ENCODE measurements around the gene MLYCD. TPM values are rescaled to one million over a fixed set of nuclear protein-coding genes. Genes with fewer than 3 reads are reported as not detected.

MLYCD gene
- total and polyA plus RNA-seq, 8 donors, result 3.4 to 6.6 (median 4.1) TPM

DNA sequence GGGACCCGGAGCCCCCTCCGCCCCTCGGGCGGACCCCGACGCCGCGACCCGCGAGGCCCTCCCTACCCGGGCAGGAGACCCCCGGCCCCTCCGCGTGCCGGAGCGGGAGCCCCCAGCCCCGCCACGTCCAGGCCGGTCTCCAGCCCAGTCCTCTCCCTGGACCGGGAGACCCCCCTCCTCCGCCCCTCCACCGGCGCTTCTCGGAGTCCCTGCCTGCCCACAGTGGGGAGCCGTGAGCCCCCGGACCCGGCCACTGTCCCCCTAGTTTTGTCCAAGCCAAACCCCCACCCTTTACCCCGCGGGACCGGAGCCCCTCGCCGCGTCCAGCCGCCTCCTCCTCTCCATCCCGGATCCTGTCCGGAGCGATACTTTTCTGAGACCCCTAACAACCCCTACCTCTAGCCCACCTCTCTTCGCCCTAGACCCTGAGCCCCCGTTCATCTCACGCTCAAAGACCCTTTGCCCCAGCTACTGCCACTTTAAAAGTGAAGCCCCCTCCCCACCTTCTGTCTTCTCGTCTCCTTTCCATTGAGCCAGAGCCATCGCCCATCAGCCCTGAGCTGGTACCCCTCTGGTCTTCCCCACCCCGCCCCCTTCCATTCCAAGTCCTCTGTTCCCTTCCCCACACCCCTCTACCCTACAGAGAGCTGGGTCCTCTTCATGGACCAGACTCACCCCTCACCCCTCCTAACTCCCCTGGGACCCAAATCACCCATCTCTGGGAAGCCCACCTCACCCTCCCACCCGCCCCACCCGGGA lies 70.2 kb downstream of the MLYCD start:
- peaks cover 0 to 6% of the 10 kb centered on the region in 2 donors for H3K4me1 ChIP-seq

DNA sequence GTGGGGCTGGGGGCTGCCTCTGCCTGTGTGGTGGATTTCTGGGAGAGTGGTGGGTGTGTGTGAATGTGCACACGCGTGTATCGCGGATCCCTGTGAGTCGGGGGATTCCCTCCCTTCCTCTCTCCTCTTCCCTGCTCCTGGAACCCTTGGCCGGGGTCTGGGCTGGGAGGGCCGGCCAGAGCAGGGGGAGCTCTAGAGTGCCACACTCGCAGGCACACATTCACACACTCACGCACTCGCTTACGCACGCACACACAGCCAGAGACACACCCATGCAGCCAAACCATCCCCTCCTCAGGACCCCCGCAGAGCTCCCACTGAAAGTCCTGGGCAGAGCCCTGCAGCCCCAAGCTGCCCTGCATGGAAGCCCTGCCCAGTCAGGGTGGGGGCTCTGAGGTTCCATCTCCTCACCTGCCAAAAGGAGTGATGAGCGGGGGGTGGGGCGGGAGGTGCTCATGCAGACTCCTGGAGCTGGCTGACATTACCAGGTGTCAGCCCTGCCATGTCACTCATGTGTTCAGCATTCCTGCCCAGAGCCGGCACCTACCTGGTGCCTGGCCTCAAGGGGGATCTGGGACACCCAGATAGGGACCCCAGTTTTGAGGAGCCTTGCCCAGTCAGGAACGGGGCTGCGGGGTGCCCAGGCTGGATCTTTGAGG lies 71.0 kb downstream of the MLYCD start:
- no peak overlapping the region for H3K27ac ChIP-seq
- TF ChIP-seq, protein P1, sequence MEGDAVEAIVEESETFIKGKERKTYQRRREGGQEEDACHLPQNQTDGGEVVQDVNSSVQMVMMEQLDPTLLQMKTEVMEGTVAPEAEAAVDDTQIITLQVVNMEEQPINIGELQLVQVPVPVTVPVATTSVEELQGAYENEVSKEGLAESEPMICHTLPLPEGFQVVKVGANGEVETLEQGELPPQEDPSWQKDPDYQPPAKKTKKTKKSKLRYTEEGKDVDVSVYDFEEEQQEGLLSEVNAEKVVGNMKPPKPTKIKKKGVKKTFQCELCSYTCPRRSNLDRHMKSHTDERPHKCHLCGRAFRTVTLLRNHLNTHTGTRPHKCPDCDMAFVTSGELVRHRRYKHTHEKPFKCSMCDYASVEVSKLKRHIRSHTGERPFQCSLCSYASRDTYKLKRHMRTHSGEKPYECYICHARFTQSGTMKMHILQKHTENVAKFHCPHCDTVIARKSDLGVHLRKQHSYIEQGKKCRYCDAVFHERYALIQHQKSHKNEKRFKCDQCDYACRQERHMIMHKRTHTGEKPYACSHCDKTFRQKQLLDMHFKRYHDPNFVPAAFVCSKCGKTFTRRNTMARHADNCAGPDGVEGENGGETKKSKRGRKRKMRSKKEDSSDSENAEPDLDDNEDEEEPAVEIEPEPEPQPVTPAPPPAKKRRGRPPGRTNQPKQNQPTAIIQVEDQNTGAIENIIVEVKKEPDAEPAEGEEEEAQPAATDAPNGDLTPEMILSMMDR (IDR thresholded peaks at IDR 0.05), result no peak
- ATAC-seq (no peak), DNase-seq (peak in 1 of 4 donors; percentile 59)
- peaks cover 0 to 6% of the 10 kb centered on the region in 2 donors for H3K4me1 ChIP-seq
- H3K27me3 ChIP-seq, result peaks cover 0 to 39% of the 10 kb centered on the region in 2 donors
- peaks cover 0 to 13% of the 10 kb centered on the region in 2 donors for H3K36me3 ChIP-seq
- intact Hi-C loops (cut with DNase I), result loop anchor here in 1 of 2 donors (5.0 to 10.0 kb wide), 2 partner anchors 92 to 215 kb away; partner anchors contain the start of gene TAF1C
- no peaks in the 10 kb centered on the region for H3K9me3 ChIP-seq
- H3K4me3 ChIP-seq, result no peak overlapping the region

More for the DNA sequence above, 70.2 kb downstream of the MLYCD start:
- ATAC-seq (no peak), DNase-seq (peak in 1 of 4 donors; percentile 73)
- no peak overlapping the region for H3K4me3 ChIP-seq
- no peak overlapping the region for H3K27ac ChIP-seq
- no peaks in the 10 kb centered on the region for H3K9me3 ChIP-seq
- TF ChIP-seq, protein P1 (IDR thresholded peaks at IDR 0.05), result no peak
- intact Hi-C loops (cut with DNase I), result loop anchor here in 1 of 2 donors (5.0 to 10.0 kb wide), 2 partner anchors 93 to 216 kb away; partner anchors contain the start of gene TAF1C
- peaks cover 0 to 39% of the 10 kb centered on the region in 2 donors for H3K27me3 ChIP-seq
- H3K36me3 ChIP-seq, result peaks cover 0 to 19% of the 10 kb centered on the region in 2 donors

DNA sequence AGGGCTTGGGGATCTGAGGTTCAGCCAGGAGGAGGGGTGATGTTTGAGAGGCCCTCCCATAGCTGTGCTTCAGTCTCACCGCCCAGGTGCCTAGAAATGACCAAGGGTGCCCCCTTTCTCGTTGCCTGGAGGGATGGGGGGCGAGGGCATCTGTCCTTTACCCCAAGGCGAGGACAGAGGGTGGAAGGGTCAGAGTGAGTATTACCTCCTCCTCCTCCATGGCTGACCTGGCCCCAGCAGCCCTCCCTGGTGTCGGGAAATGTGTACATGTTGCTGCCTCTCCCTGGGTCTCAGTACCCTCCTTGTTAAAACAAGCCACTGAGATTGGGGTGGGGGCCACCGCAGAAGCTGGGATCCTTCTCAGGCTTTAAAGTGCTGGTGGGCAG lies 71.5 kb downstream of the MLYCD start:
- DNase-seq (peak in 1 of 4 donors; percentile 41), ATAC-seq (no peak)
- peaks cover 0 to 39% of the 10 kb centered on the region in 2 donors for H3K27me3 ChIP-seq
- no peaks in the 10 kb centered on the region for H3K9me3 ChIP-seq
- peaks cover 0 to 6% of the 10 kb centered on the region in 2 donors for H3K4me1 ChIP-seq
- no peak overlapping the region for H3K27ac ChIP-seq
- TF ChIP-seq, protein P1 (IDR thresholded peaks at IDR 0.05), result no peak
- intact Hi-C loops (cut with DNase I), result no loop called here
- peaks cover 0 to 8% of the 10 kb centered on the region in 2 donors for H3K36me3 ChIP-seq
- H3K4me3 ChIP-seq, result no peak overlapping the region

DNA sequence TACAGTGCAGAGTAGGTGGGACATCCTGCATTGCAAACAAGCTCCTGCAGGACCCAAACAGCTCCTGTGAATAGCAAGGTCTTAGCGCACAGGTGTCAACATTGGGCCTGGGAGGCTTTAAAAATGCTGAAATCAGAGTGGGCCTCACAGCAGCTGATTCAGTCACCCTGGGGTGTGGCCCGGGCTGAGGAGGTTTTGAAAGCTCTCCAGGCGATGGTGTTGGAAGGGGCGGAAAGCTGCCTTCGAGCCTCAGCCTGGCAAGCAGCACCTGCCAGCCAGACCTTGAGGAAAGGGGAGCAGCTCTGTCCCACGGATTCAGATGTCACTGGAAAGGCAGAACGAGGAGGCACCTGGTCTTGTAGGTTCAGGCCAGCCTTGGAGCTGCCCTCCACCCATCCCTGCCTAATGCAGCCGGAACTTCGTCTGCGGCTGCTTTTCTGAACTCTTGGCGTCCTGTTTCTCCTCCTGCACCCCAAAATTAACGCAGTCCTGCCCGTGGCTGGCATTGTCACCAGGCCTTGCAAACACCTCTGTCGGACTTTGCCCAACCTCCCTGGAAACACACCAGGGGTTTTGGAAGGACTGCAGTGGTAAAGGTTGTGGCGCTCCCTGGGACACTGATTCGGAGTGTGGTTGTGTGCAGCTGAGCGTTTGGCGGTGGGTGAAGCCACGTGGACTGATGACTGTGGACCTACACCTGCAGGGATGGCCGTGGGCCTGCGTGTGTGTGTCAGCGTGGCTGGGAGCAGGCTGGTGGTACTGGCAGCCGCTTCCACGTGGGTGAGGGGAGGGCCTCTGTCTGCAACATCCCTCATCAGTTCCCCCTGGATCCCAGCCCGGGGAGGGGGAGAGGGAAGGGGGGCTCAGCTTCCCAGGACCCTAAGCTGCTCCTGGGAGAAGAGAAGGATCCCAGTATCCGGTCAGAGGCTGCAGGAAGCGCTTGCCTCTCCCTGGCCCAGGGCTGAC lies 72.5 kb downstream of the MLYCD start:
- intact Hi-C loops (cut with DNase I), result no loop called here
- TF ChIP-seq, protein P1 (IDR thresholded peaks at IDR 0.05), result no peak
- Histone ChIP-seq H3K27me3 (peaks cover 0 to 47% of the 10 kb centered on the region in 2 donors), H3K36me3 (no peaks in the 10 kb centered on the region), H3K4me3 (no peak overlapping the region), H3K4me1 (peaks cover 0 to 6% of the 10 kb centered on the region in 2 donors), H3K27ac (no peak overlapping the region), H3K9me3 (no peaks in the 10 kb centered on the region)
- peak; percentile 55 for ATAC-seq
- peak in 1 of 4 donors; percentile 70 for DNase-seq

Data from left lung (tissue), 10 donors.